ENCODE measurements around the gene ZNF384.
A peak's percentile ranks its signal among the peaks of the same experiment; 100 is the strongest.

The ZNF384 gene

DNA sequence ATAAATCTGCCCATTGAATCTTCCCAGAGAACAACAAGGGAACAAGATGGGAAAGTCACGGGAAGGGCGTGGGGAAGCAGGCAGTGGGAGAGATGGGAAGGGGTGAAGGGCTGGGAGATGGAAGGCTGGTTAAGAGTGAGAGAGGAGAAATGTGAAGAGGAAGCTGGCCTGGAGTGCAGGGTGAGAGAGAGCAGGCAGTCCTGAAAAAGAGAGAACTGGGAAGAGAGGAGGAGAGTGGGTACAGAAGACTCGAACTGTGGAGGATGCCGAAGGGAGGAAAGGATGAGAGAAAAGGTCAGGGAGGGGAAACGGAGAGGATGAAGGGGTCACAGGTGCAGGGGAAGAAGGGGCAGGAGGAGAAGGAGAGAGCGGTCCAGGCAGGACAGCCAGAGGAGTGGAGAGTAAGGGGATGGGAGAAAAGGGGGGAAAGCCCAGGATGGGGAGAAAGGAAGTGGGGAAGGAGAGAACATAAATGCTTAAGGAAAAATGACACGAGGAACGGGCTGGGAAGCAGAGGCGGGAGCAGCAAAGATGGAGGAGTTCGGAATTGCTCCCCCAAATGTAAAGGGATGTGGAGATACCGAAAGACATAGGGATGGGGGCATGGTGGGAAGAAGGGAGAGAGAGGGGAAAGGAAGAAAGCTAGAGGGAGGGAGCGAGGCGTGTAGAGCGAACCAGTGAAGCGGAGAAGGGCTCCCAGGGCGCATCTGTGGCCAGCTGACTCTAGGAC is 10.2 kb upstream of the ZNF384 start:
- DNase-seq (ENCODE audit: low read depth in 2 of 2): no peak

DNA sequence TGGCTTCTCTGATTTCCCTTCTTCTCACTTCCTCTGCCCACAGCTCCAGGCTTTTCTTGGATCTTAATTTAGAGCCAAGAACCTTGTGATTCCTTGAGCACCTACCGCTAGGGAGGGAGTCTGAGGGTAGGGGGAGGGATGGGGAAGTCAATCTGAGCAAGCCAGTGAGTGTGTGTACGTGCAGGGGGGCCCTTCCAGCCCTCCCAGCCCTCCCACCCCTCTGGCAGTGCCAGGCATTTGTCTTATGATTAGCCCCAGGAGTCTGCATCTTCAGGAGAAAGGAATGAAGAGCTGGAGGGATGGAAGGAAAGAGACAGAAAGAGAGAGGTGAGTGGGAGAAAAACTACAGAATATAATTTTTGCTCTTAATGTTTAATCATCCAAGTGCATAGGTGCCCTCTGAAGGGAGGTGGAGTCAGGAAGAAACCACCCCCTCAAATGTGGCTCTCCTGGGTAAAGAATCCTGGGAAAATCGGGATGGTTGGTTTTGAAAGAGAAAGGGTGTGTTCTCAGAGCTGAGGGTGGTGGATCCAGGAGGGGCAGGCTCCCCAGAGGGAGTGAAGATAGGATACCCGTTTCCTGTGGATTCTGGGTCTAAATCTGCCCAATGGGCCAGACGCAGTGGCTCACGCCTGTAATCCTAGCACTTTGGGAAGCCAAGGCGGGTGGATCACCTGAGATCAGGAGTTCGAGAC is 9.3 kb upstream of the ZNF384 start:
- no peak for DNase-seq (ENCODE audit: low read depth in 2 of 2)

DNA sequence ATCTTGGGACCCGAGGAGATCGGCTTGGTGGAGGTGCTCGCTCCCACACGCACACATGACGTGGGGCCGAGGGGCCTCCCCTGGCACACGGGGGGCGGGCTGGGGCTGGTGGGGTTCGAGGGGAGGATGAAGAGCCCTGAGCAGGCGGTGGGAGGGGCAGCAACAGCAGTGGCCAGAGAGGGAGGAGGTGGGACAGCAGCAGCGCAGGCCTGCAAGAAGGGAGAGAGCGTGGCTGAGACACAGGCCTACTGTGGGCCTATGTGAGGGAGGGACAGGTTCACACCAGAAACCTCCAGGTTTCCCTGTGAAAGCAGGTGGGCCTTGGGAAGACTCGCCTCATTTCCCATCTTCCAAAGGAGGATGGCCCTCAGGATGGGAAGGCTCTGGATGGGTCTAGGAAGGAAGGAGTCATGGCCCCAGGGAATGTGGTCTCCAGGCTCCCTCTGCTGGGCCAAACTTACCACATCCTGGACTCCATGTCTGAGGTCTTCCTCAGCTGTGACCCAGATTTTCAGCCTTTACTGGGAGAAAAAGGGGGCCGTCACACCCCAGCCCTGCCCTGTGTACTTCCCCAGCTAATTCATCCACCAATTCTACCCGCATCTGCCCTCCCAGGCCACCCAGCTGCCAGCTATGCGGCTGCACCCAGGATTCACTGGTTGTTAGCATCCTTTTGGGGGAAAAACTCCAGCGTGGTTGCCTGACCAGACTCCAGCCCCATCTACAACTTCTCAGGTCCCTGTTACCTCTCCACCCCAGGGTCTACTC is 8.6 kb upstream of the ZNF384 start:
- no peak for DNase-seq (ENCODE audit: low read depth in 2 of 2)

DNA sequence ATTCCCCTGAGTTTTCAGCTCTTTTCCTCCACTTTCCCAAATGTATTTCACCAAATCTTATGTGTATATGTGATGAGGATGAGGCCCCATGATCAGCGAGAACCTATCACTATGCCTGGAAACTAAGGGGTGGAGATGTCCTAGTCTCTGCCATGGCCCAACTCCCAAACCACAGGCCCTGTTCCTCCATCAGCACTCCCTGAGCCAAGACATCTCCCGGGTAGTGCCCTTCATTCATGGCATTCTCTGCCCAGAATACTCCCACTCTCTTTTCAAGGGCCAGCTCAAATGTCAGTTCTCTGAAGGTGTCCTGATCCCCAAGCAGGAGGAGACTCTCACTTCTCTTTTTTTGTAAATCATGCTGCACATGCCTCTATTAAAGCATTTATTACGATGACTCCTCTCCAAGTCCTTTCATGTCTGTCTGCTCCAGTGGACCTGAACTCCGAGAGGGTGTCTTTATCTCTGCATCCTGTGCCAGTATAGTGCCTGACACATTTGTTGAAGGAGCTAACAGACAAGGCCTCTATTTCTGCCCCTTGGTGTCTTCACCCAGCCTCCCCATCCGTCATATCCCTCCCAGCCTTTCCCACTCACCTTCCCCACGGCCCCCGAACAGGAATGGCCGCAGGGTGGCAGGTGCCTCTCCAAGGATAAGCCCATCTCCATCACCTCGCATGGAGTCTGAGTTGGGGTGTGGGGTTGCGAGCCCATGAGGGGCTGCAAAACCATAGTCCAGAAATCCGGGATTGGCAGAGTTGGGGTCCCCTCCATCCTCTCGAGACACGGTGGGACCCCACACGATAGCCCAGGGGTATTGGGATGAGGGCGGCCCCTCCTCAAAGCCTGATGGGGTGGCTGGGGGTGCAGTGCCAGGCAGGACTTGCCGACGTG is 7.8 kb upstream of the ZNF384 start:
- DNase-seq (ENCODE audit: low read depth in 2 of 2): no peak

DNA sequence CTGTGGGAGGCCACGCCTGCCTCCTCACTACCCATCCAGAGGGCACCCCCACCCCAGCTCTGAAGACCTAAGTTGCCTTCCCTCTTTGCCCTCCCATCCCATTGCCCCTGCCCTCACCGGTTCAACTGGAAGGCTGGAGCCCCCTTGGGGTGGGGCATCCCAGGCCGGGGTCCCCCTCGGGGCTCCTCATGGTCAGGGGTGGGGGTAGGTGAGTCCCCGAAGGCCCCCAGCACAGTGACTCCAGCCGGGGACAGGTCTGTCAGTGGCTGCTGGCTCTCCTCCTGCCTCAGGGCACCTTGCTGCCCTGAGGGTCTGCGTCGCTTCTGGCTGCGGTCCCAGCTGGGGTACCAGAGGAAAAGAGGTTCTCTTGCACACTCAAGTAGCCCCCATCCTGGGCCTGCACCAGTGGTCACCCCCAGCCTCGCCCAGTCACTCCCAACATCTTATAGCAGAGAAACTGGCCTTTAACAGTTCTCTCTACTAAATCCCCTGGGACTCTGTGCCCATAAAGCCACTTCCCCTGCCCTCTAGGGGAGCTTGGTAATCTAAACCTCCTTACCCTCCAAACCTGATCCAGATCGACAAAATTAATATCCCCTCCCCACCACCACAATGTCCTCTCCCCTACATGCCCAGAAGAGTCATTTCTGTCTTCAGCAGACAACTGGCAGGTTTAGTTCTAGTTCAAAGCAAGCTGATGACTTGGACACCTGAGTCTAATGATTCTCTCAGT is 6.3 kb upstream of the ZNF384 start:
- no peak for DNase-seq (ENCODE audit: low read depth in 2 of 2)

DNA sequence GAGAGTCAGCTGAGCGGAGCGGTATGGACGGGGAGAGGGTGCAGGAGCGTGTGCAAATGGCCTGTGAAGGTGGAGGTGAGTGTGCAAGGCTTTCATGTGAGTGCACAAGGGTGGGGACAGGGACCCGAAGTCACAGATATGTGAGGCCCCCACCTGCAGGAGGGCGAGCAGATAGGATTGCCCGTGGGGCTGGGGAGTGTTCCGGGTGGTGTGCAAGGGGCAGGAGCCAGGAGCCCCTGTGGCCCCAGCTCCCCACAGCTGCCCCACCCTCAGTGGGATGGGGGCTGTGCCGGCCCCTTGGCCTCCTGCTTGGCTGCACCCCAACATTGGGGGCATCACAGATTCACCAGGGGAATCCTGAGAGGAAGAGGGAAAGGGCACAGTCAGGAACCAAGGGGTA is 5.5 kb upstream of the ZNF384 start:
- no peak for DNase-seq (ENCODE audit: low read depth in 2 of 2)

DNA sequence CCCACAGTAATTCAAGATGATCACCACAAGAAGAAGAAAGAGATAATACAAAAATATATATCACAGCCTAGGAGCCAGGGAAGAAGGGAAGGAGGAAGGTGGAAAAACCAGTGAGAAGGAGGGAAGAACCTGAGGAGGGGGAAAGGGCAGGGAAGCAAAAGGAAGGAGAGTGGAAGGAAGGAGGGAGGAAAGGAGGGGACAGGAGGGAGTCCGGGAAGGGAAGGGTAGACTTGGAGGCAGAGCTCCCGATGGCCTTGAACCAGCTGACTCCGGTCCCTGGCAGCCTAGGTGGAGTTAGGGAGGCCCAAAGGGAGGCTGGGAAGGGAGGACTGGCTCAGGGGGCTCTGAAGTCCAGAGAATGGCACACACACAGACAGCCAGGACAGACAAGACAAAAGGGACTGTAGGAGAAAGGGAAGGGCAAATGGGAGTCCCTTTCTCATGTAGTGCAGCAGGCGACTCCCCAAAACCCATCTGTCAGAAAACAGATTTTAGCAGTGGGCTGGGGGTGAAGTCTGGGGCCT is 4.7 kb upstream of the ZNF384 start:
- no peak for DNase-seq (ENCODE audit: low read depth in 2 of 2)

DNA sequence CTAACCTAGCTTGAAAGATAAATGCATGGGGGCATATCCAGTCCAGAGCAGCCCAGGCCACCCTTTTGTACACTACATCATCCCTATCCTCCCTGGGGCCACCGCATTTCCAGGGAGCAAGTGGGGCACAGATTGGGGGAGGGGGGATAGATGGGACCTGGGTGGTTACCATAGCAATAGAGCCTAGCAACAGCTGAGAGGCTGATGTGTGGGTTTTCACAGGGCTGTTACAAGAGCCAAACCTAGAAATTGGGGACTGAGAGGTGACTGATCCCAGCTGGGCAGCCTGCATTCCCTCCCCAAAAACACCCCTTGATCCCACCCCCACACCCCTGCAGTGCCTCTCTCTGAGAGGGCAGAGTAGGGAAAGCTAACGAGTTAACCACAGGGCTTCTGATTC is 3.7 kb upstream of the ZNF384 start:
- DNase-seq (ENCODE audit: low read depth in 2 of 2): no peak

DNA sequence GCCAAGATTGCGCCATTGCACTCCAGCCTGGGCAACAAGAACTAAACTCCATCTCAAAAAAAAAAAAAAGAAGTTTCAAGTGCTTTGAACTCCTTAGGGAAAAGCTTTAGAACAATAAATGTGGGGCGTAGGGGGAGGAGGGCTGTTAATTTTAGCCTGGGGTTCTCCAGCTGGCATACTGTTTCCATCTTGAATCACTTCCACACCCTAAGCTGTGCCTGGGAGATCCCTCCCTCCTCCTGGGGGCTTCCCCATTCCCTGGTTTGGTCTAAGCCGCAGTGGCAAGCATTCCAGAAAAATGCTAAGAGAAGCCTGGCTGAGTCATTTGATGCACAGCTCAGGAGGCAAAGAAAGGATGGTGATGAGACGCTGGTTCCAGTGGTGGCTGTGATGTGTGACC is 2.3 kb upstream of the ZNF384 start:
- DNase-seq (ENCODE audit: low read depth in 2 of 2): no peak

DNA sequence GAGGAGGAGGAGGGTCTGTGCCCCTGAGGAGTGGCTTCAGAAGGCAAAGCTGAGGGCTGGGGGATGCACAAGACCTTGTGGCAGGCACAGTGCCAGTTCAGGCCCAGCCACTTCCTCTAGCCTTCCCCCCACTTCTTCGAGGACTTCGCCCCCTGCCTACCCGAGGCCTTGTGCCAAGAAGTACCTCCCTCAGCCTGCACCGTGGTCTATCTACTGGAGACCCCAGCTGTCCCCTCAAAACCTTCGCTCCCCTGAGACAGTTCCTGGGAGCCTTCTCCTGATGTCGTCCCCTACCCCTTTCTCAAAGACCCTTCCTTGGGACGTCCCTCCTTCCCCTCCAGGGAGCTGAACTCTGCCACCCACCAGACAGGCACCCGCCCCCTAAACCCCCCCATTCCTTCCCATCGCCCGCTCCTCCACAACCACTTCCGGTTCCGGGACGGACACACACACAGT is 604 bp downstream of the ZNF384 start:
- no peak for DNase-seq (ENCODE audit: low read depth in 2 of 2)

DNA sequence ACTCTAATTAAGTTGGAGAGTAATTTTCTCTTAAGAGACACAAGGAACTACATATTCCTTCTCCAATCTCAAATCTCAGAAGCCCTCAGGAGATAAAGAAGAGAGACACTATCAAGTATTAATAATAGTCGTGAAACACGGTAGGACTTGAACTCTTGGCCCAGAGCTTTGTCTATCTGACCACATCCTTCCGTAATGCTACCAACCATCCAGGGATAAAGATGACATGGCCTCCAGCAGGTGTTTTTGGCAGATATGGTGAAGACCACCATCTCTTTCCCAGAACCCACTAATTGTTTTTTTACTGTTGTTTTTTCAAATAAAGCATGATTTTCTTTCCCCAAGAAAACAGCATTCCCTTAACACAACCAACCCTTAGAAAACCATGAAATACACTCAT is 3.4 kb downstream of the ZNF384 start:
- no peak for DNase-seq (ENCODE audit: low read depth in 2 of 2)

DNA sequence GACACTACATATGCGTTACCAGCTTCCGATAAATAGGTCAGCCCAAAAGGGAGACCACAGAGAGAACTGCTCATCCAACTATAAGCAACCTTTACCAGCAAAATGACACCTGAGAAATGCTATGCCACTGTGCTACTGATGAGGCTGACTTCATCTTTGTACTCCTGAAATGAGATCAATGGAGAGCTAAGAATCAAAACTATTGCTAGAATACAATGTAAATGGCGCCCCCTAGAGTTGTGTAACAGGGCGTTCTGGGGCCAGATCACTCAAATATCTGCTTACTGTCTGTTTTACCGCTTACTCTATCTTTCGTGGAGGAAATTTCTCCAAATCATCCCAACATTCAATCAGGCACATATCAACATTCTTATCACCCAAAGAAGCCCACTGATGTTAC is 4.6 kb downstream of the ZNF384 start:
- DNase-seq (ENCODE audit: low read depth in 2 of 2): no peak

DNA sequence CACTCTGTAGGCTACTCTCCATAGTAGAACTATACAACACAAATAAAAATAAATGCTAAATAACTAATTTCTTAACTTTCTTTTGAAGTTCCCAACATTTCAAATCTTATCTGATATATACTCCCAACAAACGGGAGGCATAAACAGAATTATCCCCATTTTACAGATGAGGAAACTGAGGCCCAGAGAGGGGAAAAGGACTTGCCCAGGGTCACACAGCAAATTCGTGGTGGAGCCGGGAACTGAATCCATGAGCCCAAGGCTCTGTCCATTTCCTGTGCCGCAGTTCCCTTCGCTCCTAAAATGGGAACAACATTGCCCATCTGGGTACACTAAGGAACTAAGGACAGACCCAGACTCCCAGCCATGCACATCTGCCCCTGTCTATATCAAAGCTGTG is 12.2 kb downstream of the ZNF384 start:
- DNase-seq (ENCODE audit: low read depth in 2 of 2): no peak

DNA sequence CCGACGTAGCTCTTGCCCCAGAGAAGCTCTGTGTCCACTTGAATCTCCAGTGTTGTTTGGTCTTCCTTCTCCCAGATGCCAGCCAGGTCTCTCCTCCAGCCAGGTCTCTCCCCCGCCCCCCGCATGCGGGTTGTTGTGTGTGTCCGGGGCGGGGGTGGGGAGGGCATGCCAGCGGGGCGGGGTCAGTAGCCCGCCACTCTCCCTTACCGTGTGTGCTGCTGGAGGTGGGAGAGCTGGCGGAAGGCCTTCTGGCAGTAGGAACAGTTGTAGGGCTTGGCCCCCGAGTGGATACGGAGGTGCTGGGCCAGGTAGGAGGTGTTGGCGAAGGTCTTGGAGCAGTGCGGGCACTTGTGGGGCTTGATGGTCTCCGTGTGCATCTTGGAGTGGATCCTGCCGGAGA is 17.0 kb downstream of the ZNF384 start:
- no peak for DNase-seq (ENCODE audit: low read depth in 2 of 2)

DNA sequence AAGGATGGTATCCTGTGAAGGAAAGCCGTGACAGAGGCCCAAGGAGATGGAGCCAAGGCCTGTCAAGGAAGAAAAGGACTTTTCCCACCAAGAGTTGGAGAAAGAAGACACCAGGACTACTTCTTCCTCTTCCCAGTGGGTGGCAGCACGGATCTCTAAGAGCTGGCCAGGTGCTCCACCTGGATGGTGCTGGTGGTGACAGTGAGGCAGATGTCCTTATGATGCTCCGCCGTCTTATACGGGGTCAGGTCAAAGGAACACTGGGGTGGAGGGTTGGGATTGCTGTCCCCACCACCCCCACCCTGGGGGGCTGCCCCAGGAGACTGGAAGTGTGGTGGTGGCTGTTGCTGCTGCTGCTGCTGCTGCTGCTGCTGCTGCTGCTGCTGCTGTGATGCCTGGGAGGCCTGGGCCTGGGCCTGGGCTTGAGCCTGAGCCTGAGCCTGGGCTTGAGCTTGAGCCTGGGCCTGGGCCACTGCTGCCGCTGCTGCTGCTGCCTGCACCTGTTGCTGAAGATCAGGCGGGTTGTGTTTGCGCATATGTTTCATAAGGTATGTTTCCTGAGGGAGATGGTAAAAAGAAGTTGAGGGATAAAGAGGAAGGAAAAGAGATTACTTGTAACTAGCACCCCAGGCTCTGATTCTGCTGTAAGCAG is 21.5 kb downstream of the ZNF384 start:
- no peak for DNase-seq (ENCODE audit: low read depth in 2 of 2)

DNA sequence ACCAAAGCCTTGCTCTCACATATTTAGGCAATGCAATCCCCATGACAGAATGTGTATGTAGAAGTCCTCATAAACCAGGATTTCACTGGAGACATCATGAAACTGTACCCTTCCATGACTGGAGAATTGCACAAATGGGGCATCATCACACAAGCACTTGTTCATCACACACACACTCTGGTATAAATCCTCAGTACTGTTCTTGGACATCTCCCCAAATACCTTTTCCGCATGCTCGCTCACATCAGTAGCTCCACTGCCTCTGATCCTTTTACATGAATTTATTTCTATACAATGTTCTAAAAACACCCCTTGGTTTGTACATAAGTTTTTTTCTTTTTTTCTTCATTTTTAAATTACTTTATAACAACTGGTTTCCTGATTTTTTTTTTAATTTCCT is 23.0 kb downstream of the ZNF384 start:
- DNase-seq (ENCODE audit: low read depth in 2 of 2): no peak

DNA sequence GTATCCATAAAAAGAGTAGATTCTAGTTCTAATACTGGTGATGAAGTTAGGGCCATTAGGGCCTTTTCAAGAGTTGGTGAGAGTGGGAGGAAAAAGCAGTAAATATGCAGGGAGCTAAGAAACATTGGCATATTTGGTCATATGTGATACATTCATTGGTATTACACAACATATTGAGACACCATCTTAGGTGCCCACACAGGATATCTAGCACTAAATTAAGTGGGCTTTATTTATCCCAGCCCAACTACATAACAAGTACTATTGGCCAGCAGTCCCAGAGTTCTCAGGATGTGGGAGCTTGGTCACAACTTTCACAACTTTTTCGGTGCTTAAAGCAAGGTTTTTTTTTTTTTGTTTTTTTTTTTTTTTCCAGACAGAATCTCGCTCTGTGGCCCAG is 24.3 kb downstream of the ZNF384 start:
- DNase-seq (ENCODE audit: low read depth in 2 of 2): no peak

DNA sequence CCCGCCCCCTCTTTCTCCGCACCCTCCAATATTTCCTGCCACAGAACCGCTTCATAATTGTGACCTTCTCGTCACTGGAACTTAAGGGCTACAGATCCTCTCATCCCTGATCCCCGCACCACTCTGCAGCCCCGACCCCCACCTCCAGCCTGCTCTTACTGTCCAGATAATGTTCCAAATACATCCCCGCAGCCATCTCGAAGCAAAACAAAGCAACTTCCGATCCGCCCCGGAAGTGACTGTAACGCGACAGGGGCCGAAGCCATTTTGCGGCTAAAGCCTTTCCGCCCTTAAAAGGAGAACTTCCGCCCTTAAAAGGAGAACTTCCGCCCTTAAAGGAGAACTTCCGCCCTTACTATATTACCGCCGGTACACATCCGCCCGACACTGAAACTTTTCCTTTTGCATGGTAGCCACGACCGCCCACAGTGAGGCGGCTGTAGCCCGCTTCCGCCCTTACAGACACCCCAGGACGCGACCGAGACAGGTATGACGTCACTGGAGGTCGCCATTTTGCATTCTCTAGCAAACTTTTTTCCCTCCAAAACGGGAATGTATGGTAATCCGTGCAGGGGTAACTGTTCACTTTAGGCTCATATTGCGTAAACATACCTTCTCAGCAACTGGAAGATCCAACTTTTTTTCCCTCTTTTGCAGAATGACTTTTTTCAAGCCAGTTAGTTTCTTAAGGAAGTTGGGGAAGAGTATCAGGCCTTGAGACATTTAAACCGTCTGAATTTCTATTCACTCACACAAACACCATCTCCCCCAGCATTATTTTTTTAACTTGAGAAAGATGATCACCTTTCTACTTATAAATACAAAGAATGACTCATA is 26.1 kb downstream of the ZNF384 start, which contains the start of gene ING4:
TSS of gene ING4 (minus strand) at position 214 of the 837 bp plus-strand sequence. CDS start at position 196, 18 bp downstream.
- peak; percentile 74 to 91 for DNase-seq (ENCODE audit: low read depth in 2 of 2)

DNA sequence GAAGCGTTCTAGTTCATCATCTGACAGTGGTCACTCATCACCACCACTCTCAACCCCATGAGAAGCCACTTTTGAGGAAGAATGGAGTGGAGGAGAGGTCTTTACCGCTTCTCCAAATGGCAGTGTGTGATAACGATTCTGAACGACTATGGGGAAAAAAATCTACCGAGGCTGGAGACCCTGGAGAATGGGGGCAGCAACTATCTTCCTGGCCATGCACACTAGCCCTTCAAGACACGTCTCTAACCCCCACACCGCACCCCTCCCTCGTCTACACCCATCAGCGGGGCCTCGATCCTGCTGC is 26.6 kb downstream of the ZNF384 start:
- DNase-seq (ENCODE audit: low read depth in 2 of 2): no peak

Data from stimulated activated CD4-positive, alpha-beta T cell treated with anti-CD3 and anti-CD28 coated beads, Interleukin-1b, Interleukin-23, amount 100 ng/mL, for 1 hour (primary cell).